GM19467 (cell line): ENCODE measurements around the gene GTF2A1L.
"Not testable (repeated sequence)": the region's sequence is repeated elsewhere in the genome, so short reads cannot be mapped to it uniquely, and the experiment has no call there.

Experiments used
- ATAC-seq: cut with Tn5 transposase; IDR thresholded peaks from one replicate; pipeline ENCODE4 v1.9.1; 2021; ENCODE audit warnings: mild to moderate bottlenecking, moderate library complexity; ENCODE audit not compliant: unreplicated experiment

The GTF2A1L gene, protein sequence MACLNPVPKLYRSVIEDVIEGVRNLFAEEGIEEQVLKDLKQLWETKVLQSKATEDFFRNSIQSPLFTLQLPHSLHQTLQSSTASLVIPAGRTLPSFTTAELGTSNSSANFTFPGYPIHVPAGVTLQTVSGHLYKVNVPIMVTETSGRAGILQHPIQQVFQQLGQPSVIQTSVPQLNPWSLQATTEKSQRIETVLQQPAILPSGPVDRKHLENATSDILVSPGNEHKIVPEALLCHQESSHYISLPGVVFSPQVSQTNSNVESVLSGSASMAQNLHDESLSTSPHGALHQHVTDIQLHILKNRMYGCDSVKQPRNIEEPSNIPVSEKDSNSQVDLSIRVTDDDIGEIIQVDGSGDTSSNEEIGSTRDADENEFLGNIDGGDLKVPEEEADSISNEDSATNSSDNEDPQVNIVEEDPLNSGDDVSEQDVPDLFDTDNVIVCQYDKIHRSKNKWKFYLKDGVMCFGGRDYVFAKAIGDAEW

DNA sequence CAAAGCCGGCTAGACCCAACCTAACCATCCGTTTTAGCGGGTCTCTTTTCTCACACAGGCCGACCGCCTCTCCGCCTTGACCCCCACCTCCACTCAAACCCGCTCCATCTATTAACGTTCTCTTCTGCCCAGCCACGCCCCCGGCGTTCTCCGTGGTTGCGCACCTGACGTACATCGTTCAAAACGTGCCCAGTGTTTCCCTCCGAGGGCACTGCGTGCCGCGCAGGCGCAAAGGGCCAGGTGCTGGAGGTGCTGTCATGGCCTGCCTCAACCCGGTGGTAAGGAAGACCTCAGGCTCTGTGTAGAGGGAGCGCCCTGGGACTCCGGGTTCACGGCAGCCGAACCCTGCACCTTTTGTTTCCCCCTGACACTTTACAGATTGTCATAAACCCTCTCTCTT, at the start of gene GTF2A1L:
Gene GTF2A1L (plus strand): TSS at position 239 of the 400 bp plus-strand sequence. CDS start 19 bp downstream, at position 258.
- ATAC-seq, result no peak

DNA sequence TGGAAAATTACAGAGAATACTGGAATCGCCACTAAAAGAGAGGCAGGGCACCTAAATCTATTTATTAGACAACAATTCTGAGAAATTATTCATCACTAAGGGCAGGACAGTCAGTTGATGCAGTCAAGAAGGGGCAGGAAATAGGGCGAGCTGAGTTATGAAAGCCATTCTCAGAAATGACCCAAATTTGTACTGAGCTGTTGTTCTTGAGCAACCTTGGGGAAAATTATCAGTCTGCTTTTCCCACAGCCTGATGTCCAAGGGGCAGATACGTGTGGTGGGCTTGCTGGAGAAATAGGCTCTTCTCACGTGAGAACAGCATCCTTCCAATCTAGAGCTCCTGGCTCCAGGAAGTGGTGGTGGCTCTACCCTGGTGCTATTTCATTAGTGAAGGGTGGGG, 49.1 kb upstream of the GTF2A1L start:
- ATAC-seq, result no peak

DNA sequence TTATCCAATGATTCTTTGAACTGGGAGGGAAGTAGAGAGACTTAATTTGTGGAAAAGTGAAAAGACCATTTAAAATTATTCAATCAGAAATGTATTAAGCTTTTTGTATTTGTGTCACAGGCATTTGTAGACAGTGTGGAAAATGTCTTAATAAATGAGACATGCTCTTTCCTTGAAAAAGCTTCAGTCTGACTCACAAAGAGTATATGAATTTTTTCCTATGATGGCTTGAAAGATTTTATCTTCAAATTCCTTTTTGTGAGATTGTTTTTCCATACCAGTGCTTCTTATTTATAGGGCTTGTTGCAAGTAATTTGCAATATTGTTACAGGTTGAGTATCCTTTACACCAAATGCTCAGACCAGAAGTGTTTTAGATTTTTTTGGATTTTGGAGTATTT, 48.2 kb upstream of the GTF2A1L start:
- ATAC-seq, result no peak

DNA sequence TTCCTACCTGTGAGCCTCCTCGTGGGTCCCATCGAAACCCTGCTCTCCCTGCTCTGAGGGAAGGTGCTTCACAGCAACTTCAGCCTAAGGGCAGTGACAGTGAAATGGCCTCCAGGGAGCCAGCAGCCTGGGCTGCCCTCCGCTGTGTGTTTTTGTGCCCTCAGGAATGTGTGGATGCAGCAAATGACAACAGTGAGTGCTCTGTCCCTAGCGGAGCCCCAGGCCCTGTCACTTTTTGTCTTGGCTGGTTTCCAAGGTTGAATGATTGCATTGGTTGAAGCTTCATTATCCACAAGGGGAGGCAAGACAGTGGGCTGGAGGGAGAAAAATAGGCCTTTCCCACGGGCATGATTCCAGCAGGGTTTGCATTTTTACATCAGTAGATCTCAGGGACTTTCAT, 44.8 kb upstream of the GTF2A1L start:
- no peak for ATAC-seq

DNA sequence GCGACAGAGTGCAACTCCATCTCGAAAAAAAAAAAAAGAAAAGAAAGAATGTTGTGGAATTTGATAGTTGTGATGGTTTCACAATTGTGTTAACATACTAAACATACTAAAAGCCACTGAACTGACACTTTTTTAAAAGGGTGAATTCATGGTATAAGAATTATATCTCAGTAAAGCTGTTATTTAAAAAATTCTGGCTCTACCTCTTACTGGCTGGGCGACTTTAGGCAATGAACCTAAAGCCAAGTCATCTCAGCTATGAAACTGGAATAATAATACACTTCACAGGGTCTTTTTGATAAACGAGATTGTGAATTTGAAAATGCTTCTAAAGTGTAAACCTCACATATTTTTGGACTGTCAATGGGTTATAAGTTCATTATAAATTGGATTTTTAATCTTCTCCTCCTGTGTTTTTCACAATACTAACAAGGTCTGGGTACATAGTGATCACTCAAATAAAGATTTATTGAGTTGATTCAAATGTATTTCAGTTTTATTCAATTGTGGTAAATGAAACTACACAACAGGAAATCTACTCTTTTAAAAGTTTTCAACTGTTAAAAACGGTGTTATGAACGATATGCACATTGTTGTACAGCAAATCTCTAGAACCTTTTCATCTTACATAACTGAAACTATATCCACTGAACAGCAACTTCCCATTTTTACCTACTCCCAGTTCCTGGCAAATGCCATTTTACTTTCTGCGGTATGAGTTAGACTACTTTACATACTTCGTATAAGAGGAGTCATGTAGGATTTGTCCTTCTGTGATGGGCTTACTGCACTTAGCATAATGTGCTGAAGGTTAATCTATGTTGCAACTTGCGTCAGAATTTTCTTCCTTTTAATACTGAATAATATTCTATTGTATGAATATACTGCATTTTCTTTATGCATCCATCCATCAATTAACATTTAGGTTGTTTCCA, 43.0 kb upstream of the GTF2A1L start:
- ATAC-seq, result no peak

DNA sequence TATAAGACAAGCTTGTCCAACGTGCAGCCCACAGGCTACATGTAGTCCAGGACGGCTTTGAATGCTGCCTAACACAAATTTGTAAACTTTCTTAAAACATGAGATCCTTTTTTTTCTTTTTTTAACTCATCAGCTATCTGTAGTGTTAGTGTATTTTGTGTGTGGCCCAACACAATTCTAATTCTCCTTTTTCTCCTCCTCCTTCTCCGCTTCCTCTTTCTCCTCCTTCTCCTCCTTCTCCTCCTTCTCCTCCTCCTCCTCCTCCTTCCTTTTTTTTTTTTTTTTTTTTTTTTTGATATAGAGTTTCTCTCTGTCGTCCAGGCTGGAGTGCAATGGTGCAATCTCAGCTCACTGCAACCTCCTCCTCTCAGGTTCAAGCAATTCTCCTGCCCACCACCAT, 39.3 kb upstream of the GTF2A1L start:
- ATAC-seq, result no peak

DNA sequence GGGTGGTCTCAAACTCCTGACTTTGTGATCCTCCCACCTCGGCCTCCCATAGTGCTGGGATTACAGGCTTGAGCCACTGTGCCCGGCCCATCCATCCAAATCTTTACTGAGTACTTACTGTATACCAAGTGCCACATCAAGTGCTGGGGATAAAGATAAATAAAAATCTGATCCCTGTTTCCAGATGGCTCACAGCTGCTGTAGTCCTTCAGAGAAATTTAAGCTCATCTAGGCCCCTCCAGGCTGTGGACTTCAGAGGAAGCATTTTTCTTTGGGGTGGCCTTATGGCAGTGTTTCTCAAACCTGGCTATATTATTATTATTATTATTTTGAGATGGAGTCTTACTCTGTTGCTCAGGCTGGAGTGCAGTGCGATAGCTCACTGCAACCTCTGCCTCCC, 33.7 kb upstream of the GTF2A1L start:
- no peak for ATAC-seq

DNA sequence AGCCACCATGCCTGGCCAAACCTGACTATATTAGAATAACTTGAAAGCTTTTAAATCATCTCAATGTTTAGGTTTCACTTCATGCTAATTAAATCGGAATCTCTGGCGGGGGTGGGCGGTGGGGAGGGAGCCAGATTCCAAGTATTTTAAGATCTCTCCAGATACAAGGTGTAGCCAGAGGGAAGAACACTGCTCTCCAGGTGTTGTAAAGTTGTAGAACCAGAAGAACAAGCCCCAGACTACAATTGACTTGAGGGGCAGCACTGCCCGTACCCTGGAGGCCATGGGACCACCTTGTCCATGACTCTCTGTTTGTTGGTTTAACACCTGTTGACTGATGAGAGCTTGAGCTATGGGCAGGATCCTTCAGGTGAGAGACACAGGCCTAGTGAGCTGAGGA, 33.1 kb upstream of the GTF2A1L start:
- ATAC-seq, result no peak

DNA sequence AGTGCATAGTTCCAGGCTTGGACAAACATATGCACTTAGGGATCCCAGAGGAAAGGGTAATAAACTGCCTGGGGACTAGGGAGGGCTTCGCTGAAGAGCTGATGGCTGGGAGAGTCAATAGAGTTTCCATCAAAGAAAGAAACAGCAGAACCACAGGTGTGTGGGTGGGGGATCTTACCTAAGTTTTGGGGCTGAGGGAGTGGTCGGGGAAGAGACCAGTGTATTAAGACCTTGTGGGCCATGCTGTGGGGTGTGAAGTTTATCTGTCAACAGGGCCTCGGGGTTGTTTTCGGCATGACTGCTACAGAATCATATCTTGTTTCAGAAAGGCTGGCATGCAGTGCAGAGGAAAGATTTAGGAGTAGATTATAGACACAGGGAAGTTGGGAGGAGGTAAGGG, 31.2 kb upstream of the GTF2A1L start:
- ATAC-seq, result no peak

DNA sequence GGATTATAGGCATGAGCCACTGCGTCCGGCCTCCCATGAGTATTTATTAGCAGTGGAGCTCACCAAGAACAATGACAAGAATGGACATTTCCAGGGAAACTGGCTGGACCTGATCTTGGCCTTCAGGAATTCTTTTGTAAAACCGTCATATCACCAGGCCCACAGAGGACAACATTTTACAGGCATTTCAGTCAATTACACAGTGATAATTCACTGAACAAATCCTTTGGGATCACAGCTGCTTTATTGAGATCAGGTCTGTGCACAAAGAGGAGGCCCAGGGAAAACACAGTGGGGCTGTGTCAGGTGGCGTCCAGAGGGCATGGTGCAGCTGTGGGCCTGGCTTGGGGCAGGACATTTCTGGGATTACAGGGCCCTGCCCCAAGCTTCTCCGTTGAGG, 30.1 kb upstream of the GTF2A1L start:
- no peak for ATAC-seq

DNA sequence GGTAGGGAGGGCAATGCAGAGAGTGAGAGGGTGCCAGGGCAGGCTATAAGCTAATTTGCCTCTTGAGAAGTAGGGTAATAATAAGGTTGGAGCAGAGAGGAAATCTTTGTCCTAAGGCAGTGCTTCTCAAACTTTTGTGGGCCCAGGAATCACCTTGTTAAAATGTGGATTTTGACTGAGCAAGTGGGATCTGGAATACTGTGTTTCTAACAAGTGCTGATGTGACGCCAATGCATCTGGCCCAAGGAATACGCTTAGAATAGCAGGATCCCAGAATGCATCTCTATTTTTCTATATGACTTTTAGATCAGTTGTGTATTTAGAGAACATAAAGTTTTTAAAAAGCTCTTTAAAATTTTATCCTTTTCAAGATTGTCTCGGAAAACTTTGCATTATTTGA, 29.7 kb upstream of the GTF2A1L start:
- no peak for ATAC-seq

DNA sequence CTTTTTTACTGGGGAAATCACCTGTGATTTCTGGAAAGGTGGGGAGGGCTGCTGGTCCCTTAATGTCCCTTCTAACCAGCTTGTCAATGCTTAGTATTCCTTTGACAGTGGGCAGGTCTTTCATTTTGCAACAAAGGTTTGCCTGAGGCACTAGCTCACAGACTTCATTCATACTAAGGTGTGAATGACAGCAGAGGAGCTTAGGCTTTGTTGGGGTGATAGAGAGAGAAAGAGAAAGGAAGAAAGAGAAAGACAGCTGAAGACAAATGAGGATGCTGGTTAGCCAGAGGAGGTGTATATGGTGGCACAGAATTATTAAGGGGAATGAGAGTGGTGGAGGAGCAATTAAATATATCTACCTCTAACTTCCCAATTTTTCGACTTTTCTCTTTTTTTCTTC, 28.9 kb upstream of the GTF2A1L start:
- no peak for ATAC-seq

DNA sequence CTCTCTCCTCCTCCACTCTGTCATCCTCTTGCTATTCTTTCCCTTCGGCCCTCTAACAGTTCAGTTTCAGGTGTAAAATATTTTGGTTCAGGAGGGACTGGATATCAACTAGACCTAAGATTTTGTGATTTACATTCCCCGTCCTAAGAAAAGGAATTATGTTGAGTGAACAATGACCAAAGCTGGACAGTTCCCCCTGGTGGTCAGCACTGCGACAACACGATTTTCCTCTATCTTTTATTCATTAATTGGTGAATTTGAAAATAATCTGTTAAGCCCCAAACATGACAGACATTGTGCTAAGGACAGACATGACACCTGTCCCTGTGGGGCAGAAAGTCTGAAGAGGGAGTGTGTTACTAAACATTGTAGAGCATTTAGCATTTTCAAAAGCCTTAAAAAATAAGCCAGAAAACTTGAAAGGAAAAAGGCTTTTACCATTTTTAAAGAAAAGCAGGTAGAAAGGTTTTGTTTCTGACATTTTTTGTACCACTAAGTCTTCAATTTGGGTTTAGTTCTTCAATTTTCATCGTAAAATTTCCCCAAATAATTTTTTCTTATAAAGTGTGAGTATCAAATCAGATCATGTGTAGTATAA, 28.4 kb upstream of the GTF2A1L start:
- ATAC-seq, result no peak

DNA sequence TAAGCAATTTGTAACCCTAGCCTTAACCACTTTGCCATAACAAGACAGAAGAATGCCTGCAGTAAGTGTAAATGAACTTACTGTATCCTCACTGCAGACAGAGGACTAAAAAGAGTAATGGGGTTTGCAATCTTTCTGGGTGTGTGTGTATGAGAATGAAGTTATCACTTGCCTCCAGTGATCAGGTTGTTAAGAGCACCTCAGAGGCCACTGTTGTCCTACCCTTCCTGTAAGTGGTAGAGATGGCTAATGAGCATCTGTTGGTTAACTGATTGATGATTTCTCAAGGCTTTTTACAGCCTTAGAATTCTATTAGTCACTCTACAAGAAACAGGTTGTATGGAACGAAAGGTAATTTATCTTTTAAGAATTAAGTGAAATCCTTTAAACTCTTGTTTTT, 27.6 kb upstream of the GTF2A1L start:
- no peak for ATAC-seq

DNA sequence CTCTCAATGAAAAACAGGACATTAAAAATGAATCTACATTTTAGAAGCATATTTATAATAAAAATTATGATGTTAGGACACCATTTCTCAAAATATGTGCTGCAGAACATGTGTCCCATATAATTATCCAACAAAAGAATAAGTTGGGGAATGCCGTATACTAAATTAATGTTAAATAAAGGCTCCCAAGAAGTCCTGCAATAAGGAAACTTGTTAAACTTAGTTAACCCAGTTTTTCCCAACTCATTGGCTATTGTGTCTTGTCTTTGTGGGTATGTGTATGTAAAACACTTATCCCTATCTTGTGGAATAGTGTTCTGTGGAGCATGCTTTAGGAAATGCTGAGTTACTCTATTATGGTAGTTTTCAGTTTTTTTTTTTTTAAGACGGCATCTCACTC, 25.6 kb upstream of the GTF2A1L start:
- ATAC-seq, result no peak

DNA sequence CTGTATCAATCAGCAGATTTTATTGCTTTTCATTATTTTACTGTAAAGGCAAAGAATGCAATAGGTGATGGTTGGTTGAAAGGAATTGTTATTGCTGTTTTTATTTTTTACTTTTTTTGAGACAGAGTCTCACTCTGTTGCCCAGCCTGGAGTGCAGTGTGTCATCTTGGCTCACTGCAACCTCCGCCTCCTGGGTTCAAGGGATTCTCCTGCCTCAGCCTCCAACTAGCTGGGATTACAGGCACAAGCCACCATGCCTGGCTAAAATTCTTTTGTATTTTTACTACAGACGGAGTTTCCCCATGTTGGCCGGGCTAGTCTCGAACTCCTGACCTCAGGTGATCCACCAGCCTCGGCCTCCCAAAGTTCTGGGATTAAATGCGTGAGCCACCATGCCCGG, 20.9 kb upstream of the GTF2A1L start:
- ATAC-seq, result not testable (repeated sequence)

DNA sequence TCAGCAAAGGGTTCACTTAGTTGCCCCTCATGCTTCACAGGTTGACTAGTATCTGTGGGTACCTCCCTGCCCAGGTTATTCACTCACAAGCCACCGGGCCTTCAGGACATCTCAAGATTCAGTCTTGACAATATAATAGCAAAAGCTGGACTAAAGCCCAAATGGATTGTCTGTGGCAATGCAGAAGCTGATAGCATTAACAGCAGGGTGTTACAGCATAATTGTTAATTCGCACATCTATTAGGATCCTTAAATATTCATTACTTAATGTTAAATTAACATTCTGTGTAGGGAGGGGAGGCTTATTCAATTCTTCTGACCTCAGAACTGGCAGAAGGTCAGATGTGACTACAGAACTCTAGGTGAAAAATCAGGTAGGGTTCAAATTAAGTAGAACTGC, 20.2 kb upstream of the GTF2A1L start:
- no peak for ATAC-seq

DNA sequence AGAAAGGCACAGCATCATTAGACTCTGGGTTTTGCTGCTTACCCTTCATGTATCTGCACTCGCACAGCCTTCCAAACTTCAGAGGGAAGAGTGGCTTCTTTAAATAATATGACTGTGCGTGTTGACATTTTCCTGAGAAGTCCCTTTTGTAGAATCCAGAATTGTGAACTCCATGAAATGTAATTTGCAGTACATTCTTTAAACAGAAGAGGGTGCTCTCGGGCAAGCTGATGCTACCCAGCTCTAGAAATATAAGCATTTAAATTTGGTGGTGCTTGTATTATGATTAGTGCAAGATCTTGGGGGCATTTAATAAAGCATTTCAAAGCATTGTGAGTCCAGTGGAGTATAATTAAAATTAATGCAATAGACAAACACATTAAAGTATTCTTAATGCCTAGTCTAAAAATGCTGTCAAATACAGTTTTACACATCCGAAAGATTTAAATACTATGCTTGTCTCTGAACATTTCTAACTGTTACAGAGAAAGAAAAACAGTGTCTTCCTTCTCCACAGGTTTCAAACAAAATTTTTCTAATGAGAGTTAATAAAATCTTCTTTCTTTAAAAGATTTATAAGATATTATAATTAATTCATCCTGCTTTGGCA, 17.3 kb upstream of the GTF2A1L start:
- no peak for ATAC-seq

DNA sequence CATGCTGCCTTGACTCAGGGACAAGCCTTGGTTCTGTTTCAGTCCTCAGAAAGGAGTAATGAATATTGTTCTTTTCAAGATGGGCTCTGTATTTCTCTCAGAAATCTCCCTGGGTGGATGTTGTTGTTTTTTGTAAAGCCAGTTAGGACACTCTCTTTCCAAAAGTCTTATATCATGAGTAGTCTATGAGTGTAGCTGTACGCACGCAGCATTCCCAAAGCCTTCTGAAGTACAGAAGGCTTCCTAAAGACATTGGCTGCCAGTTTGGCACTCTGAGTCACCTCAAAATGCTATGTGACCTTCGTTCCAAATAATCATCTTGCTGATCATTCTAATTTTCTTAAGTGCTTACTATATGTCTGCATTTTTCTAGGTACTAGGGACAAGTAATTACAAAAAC, 16.7 kb upstream of the GTF2A1L start:
- ATAC-seq, result no peak

DNA sequence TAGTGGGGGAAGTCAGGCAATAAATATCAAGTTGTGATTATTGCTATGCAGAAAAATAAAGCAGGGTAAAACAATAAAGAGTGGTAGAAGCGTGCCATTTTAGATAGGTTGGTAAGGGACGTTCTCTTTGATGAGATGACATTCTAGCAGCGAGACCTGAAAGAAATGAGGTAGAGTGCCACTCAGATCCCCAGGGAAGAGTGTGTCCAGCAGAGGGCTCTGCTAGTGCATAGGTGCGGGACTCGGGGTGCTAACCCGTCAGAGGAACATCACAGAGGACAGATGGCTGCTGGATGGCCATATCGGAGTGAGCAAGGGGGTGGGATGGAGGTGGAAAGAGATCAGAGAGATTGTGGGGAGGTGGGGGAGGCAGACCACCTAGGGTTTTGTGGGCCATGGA, 16.3 kb upstream of the GTF2A1L start:
- ATAC-seq, result no peak
